Progenitor cell of endocrine pancreas (in vitro differentiated cells): ENCODE data around the gene GATAD2B. TPM values are rescaled to one million over a fixed set of nuclear protein-coding genes. Genes with fewer than 3 reads are reported as not detected.

Experiments
- DNase-seq: peaks from one replicate; pipeline ENCODE4 v3.0.0; 2021; ENCODE audit warnings: low spot score; ENCODE audit not compliant: unreplicated experiment
- H3K27ac Mint-ChIP-seq: 2 replicates; pipeline ENCODE4 v1.8.0; 2021; ENCODE audit warnings: mild to moderate bottlenecking, moderate library complexity, mixed read lengths
- H3K27me3 Mint-ChIP-seq: 2 replicates; pipeline ENCODE4 v1.8.0; 2021; ENCODE audit warnings: mixed read lengths
- H3K36me3 Mint-ChIP-seq: 2 replicates; pipeline ENCODE4 v1.8.0; 2022; ENCODE audit warnings: mixed read lengths; ENCODE audit not compliant: insufficient read depth
- H3K4me1 Mint-ChIP-seq: 2 replicates; pipeline ENCODE4 v1.8.0; 2021; ENCODE audit warnings: low read depth, mixed read lengths
- H3K4me3 Mint-ChIP-seq: 2 replicates; pipeline ENCODE4 v1.8.0; 2021; ENCODE audit warnings: low read depth, mild to moderate bottlenecking, moderate library complexity, mixed read lengths
- H3K9me3 Mint-ChIP-seq: 2 replicates; pipeline ENCODE4 v1.8.0; 2021; ENCODE audit warnings: low read depth, mixed read lengths
- total RNA-seq: library from RNA; stranded (reverse); gene quantifications from 2 replicates; pipeline ENCODE4 v1.2.1, GENCODE V29; 2021
- TF ChIP-seq, protein P1 (sequence below): fragments of 200-600 bp; sonication (generic); IDR thresholded peaks from one replicate; pipeline ENCODE4 v1.5.0; 2021; ENCODE audit warnings: antibody characterized with exemption, mild to moderate bottlenecking; ENCODE audit not compliant: unreplicated experiment

The GATAD2B gene
- total RNA-seq, 1 donor from 2014 or later: 52.6 TPM

GRCh38 chr1:153780551-153780950 is 142.2 kb downstream of the GATAD2B start:
- TF ChIP-seq, protein P1, sequence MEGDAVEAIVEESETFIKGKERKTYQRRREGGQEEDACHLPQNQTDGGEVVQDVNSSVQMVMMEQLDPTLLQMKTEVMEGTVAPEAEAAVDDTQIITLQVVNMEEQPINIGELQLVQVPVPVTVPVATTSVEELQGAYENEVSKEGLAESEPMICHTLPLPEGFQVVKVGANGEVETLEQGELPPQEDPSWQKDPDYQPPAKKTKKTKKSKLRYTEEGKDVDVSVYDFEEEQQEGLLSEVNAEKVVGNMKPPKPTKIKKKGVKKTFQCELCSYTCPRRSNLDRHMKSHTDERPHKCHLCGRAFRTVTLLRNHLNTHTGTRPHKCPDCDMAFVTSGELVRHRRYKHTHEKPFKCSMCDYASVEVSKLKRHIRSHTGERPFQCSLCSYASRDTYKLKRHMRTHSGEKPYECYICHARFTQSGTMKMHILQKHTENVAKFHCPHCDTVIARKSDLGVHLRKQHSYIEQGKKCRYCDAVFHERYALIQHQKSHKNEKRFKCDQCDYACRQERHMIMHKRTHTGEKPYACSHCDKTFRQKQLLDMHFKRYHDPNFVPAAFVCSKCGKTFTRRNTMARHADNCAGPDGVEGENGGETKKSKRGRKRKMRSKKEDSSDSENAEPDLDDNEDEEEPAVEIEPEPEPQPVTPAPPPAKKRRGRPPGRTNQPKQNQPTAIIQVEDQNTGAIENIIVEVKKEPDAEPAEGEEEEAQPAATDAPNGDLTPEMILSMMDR: no peak
- H3K27ac Mint-ChIP-seq: no peak overlapping the region
- peaks cover 1% of the 10 kb centered on the region for H3K36me3 Mint-ChIP-seq
- DNase-seq: no peak
- H3K4me1 Mint-ChIP-seq: peaks cover 17% of the 10 kb centered on the region
- no peaks in the 10 kb centered on the region for H3K9me3 Mint-ChIP-seq
- no peak overlapping the region for H3K4me3 Mint-ChIP-seq
- no peaks in the 10 kb centered on the region for H3K27me3 Mint-ChIP-seq

DNA sequence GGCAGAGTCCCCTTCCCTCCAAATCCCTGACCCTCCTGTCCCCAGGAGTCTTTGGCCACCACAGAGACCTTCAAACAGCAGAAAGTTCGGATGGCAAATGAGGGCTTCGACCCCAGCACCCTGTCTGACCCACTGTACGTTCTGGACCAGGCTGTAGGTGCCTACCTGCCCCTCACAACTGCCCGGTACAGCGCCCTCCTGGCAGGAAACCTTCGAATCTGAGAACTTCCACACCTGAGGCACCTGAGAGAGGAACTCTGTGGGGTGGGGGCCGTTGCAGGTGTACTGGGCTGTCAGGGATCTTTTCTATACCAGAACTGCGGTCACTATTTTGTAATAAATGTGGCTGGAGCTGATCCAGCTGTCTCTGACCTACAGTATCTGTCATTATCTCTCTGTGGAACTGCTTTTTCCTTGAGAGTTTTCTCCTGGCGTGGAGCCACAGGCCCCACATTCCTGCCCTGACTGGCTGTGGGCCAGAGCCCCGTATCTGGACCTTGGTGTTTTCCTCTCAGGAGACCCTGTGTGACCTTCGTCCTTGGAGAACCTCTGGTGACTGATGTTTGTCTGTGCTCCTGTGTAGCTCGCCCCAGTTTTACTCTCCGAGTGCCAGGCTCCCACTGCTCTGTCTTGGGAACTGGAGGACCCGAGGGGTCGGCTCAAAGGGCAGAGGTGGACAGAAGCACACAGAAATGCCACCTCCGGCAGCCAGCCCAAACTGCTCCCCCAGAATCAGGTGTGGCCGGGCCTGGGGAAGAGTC is 142.8 kb downstream of the GATAD2B start:
- Mint-ChIP-seq H3K27ac (no peak overlapping the region), H3K36me3 (peaks cover 1% of the 10 kb centered on the region), H3K4me3 (no peak overlapping the region), H3K9me3 (no peaks in the 10 kb centered on the region), H3K4me1 (peaks cover 11% of the 10 kb centered on the region), H3K27me3 (no peaks in the 10 kb centered on the region)
- TF ChIP-seq, protein P1: no peak
- DNase-seq: no peak

- TF ChIP-seq, protein P1: no peak
- peaks cover 3% of the 10 kb centered on the region for H3K36me3 Mint-ChIP-seq
- H3K9me3 Mint-ChIP-seq: no peaks in the 10 kb centered on the region
- peaks cover 15% of the 10 kb centered on the region for H3K4me1 Mint-ChIP-seq
- H3K27ac Mint-ChIP-seq: no peak overlapping the region
- DNase-seq: no peak
- no peaks in the 10 kb centered on the region for H3K27me3 Mint-ChIP-seq
- no peak overlapping the region for H3K4me3 Mint-ChIP-seq
Measured at GRCh38 chr1:153778824-153779519, 143.8 kb downstream of the GATAD2B start.

GRCh38 chr1:153778051-153778823 is 144.5 kb downstream of the GATAD2B start:
- Mint-ChIP-seq H3K4me1 (peaks cover 12% of the 10 kb centered on the region), H3K4me3 (no peak overlapping the region), H3K27me3 (no peaks in the 10 kb centered on the region), H3K27ac (no peak overlapping the region), H3K9me3 (no peaks in the 10 kb centered on the region), H3K36me3 (peaks cover 10% of the 10 kb centered on the region)
- DNase-seq: no peak
- TF ChIP-seq, protein P1: no peak

GRCh38 chr1:153777648-153778047 is 145.1 kb downstream of the GATAD2B start:
- TF ChIP-seq, protein P1: no peak
- H3K36me3 Mint-ChIP-seq: peaks cover 10% of the 10 kb centered on the region
- no peaks in the 10 kb centered on the region for H3K27me3 Mint-ChIP-seq
- DNase-seq: no peak
- H3K4me3 Mint-ChIP-seq: no peak overlapping the region
- H3K9me3 Mint-ChIP-seq: no peaks in the 10 kb centered on the region
- peaks cover 11% of the 10 kb centered on the region for H3K4me1 Mint-ChIP-seq
- no peak overlapping the region for H3K27ac Mint-ChIP-seq
